ENCODE results near the gene IBTK. TPM values are rescaled to one million over a fixed set of nuclear protein-coding genes. Genes with fewer than 3 reads are reported as not detected.
A peak's percentile ranks its signal among the peaks of the same experiment; 100 is the strongest.

The IBTK gene
- total RNA-seq, 1 donor from 2014 or later = 29.4 TPM

DNA sequence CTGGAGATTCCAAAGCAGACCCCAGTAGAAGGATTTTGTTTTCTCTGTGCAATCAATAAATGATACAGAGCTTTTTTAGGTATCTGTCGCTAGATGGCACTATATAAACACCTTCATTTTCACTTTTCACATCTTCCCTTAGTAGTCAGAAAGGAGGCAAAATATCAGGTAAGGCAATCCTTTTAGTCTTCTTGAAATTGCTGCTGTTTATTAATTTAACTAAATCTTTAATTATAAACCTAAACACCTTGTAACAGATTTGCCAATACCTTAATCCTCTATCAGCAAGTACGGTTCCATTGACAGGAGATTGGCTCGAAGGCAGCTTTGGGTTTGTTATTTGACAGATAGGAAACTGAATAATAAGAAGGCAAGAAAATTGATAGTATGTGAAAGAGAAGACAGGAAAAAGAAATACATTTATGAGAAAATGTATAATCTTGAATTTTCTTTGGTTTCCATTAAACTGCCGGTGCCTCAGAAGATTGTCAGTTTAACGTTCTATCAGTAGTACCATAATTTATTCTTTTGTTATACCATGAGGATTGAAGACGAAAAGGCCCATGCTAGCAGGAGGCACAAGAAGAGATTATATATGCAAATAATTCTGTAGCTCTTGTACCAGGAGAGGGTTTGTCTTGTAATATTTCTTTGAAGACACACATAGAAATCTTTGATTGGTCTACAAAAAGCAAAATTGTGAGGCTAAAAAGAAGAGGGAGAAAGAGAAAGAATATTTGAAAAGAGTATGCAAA, 23.5 kb upstream of the IBTK start:
- H3K27ac ChIP-seq = no peak overlapping the region
- intact Hi-C loops (cut with DNase I) = loop anchor here (10.0 kb wide), 1 partner anchor 784 kb away; no protein-coding TSS in a partner anchor
- ATAC-seq = peak; percentile 72
- no peaks in the 10 kb centered on the region for H3K36me3 ChIP-seq
- no peaks in the 10 kb centered on the region for H3K9me3 ChIP-seq
- no peak for DNase-seq
- H3K27me3 ChIP-seq = no peaks in the 10 kb centered on the region
- TF ChIP-seq, protein P1, sequence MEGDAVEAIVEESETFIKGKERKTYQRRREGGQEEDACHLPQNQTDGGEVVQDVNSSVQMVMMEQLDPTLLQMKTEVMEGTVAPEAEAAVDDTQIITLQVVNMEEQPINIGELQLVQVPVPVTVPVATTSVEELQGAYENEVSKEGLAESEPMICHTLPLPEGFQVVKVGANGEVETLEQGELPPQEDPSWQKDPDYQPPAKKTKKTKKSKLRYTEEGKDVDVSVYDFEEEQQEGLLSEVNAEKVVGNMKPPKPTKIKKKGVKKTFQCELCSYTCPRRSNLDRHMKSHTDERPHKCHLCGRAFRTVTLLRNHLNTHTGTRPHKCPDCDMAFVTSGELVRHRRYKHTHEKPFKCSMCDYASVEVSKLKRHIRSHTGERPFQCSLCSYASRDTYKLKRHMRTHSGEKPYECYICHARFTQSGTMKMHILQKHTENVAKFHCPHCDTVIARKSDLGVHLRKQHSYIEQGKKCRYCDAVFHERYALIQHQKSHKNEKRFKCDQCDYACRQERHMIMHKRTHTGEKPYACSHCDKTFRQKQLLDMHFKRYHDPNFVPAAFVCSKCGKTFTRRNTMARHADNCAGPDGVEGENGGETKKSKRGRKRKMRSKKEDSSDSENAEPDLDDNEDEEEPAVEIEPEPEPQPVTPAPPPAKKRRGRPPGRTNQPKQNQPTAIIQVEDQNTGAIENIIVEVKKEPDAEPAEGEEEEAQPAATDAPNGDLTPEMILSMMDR (IDR thresholded peaks at IDR 0.05) = peak; percentile 65
- no peak overlapping the region for H3K4me3 ChIP-seq
- H3K4me1 ChIP-seq = no peaks in the 10 kb centered on the region

DNA sequence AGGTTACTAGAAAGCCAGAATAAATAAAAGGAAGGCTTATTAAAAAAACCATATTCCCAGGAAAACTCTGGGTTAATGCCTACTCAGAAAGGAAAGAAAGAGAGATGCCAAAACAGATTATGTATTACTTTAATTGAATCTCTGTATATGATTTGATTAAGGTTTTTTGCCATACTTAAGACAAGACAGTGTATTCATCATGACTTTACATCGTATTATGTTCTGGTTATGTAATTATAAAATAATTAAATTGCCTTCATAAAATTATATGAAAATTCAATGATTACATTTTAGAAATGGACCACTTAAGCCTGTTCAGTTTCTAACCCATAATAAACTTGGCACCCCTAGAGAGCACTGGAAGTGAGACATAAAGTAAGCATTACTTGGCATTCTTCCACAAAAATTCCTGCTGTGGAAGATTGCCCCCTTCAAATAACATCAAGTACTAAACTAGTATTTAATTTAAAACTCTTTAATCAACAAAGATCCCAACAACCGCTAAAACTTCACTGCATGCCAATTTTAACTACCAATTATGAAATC, 20.8 kb upstream of the IBTK start:
- intact Hi-C loops (cut with DNase I) = no loop called here
- DNase-seq = no peak
- TF ChIP-seq, protein P1 (IDR thresholded peaks at IDR 0.05) = no peak
- Histone ChIP-seq H3K27ac (no peak overlapping the region), H3K9me3 (no peaks in the 10 kb centered on the region), H3K36me3 (no peaks in the 10 kb centered on the region), H3K4me1 (no peaks in the 10 kb centered on the region), H3K27me3 (no peaks in the 10 kb centered on the region), H3K4me3 (no peak overlapping the region)
- ATAC-seq = no peak

DNA sequence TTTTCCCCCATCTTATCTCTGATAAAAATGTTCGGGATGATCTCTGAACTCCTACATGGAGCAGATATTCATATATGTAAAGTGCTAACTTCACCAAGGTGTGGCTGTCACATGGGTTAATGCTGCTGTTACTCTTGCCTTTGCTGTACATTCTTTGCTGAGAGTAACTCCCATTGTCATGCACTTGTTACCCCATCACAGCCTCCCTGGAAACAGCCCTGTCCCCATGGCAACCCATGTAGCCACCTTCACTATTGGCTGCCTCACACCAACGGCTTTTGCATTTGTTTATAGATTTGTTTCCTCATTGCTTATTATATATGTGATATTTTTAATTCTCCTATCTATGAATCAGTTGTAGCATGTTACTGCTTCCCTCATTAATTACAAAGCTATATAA, 17.3 kb upstream of the IBTK start:
- Histone ChIP-seq H3K9me3 (no peaks in the 10 kb centered on the region), H3K4me1 (no peaks in the 10 kb centered on the region), H3K4me3 (no peak overlapping the region), H3K36me3 (no peaks in the 10 kb centered on the region), H3K27ac (no peak overlapping the region), H3K27me3 (no peaks in the 10 kb centered on the region)
- DNase-seq (no peak), ATAC-seq (no peak)
- TF ChIP-seq, protein P1 (IDR thresholded peaks at IDR 0.05) = no peak
- intact Hi-C loops (cut with DNase I) = no loop called here

DNA sequence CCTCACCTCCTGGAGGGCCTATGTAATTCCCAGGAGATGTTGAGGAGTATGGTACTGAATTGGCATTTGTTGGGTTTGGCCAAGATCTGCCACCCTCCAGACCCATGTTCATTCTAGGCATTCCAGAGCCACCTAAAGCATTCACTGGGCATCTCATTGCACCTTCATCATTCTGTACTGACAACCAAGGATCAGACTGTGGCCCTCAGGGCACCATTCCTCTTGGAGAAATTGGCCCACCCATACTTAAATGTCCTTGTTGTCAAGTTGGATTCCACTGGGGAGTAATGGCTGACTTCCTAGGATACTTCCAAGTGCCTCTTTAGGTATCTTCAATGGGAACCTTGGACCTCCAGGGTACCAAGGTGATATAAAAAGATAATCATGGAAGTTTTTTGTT, 16.8 kb upstream of the IBTK start:
- TF ChIP-seq, protein P1 (IDR thresholded peaks at IDR 0.05) = no peak
- Histone ChIP-seq H3K27me3 (no peaks in the 10 kb centered on the region), H3K27ac (no peak overlapping the region), H3K36me3 (no peaks in the 10 kb centered on the region), H3K9me3 (no peaks in the 10 kb centered on the region), H3K4me1 (no peaks in the 10 kb centered on the region), H3K4me3 (no peak overlapping the region)
- DNase-seq (no peak), ATAC-seq (no peak)
- intact Hi-C loops (cut with DNase I) = no loop called here

GRCh38 chr6:82263916-82264315, 16.4 kb upstream of the IBTK start:
- Histone ChIP-seq H3K27ac (no peak overlapping the region), H3K4me1 (no peaks in the 10 kb centered on the region), H3K9me3 (no peaks in the 10 kb centered on the region), H3K36me3 (no peaks in the 10 kb centered on the region), H3K4me3 (no peak overlapping the region), H3K27me3 (no peaks in the 10 kb centered on the region)
- intact Hi-C loops (cut with DNase I) = no loop called here
- TF ChIP-seq, protein P1 (IDR thresholded peaks at IDR 0.05) = no peak
- no peak for DNase-seq
- no peak for ATAC-seq

Measured in upper lobe of right lung (tissue), 1 donor.